Lung (tissue), 12 donors: ENCODE results near the gene C6orf132. TPM values are rescaled to one million over a fixed set of nuclear protein-coding genes. Genes with fewer than 3 reads are reported as not detected.

Source experiments
- ATAC-seq: fragments of 200-7000 bp; cut with Tn5 transposase; one replicate; pipeline ENCODE4 v1.9.1; 2020; ENCODE audit warnings: moderate number of reproducible peaks; ENCODE audit not compliant: insufficient read depth, low FRiP score
- DNase-seq, 3 donors: peaks; one replicate each; pipeline ENCODE4 v3.0.0-alpha.2; 2013 to 2017
- H3K27ac ChIP-seq, 2 donors: one replicate each; pipeline ENCODE4 v1.5.1; 2013; ENCODE audit warnings: mild to moderate bottlenecking in 2 of 2, moderate library complexity in 2 of 2, control low read depth in 1 of 2, inconsistent platforms in 1 of 2, low read depth in 1 of 2, low read length in 1 of 2
- H3K27me3 ChIP-seq, 3 donors: one replicate each; pipeline ENCODE4 v1.5.1; 2013; ENCODE audit warnings: low read length in 2 of 3; ENCODE audit not compliant: control insufficient read depth in 3 of 3, insufficient read depth in 3 of 3
- H3K36me3 ChIP-seq, 4 donors: one replicate each; pipeline ENCODE4 v1.5.1; 2013; ENCODE audit warnings: low read length in 4 of 4, mild to moderate bottlenecking in 1 of 4, moderate library complexity in 1 of 4; ENCODE audit not compliant: control insufficient read depth in 4 of 4, insufficient read depth in 4 of 4
- H3K4me1 ChIP-seq, 5 donors: one replicate each; pipeline ENCODE4 v1.5.1; 2013; ENCODE audit warnings: low read length in 5 of 5, mild to moderate bottlenecking in 2 of 5, moderate library complexity in 1 of 5; ENCODE audit not compliant: control insufficient read depth in 5 of 5, insufficient read depth in 5 of 5
- H3K4me3 ChIP-seq: one replicate; pipeline ENCODE4 v1.5.1; 2013; ENCODE audit warnings: mild to moderate bottlenecking, control low read depth, moderate library complexity
- H3K9ac ChIP-seq, 2 donors: one replicate each; pipeline ENCODE4 v1.5.1; 2013; ENCODE audit warnings: low read length in 2 of 2, control low read depth in 1 of 2; ENCODE audit not compliant: insufficient read depth in 1 of 2
- H3K9me3 ChIP-seq, 4 donors: one replicate each; pipeline ENCODE4 v1.5.1; 2013; ENCODE audit warnings: low read length in 3 of 4, mild to moderate bottlenecking in 1 of 4, moderate library complexity in 1 of 4; ENCODE audit not compliant: control insufficient read depth in 4 of 4, insufficient read depth in 3 of 4
- WGBS, 2 donors: extraction: QIAGEN DNeasy Blood & Tissue Kit; methylation state at CpG; one replicate each; pipeline ENCODE4 v1.1.7; 2013; 5-methylcytosine and 5-hydroxymethylcytosine counted together
- polyA plus RNA-seq, 2 donors: library from polyadenylated mRNA; stranded (reverse); fragments of 200-250 nt; gene quantifications; one replicate each; pipeline ENCODE4 v1.2.1, GENCODE V29; 2013
- total RNA-seq, 2 donors: library from RNA; depleted of rRNA in 1 of 2; stranded (reverse); fragments of >200 nt in 1 of 2; gene quantifications; one replicate each; pipeline ENCODE4 v1.2.1, GENCODE V29; 2014 to 2021
- TF ChIP-seq, protein P1 (sequence below): IDR thresholded peaks from 2 replicates; pipeline ENCODE4 v1.5.1; 2012; ENCODE audit warnings: mild to moderate bottlenecking; ENCODE audit errors: control extremely low read depth, extremely low read depth
- donor health status: control.
- donor health status: control.
- donor health status: Bipolar disorder and iron deficiency.
- donor health status: healthy.
- donor health status: DM: yes; HTN: yes; CAD: no.

The C6orf132 gene
- total and polyA plus RNA-seq, 4 donors = 5.9 to 33.1 (median 18.7) TPM

GRCh38 chr6:42084889-42085288 is 57.5 kb downstream of the C6orf132 start:
- Histone ChIP-seq H3K27ac (no peak overlapping the region), H3K4me3 (no peak overlapping the region), H3K4me1 (peaks cover 0 to 7% (median 5%) of the 10 kb centered on the region in 5 donors), H3K9ac (no peak overlapping the region), H3K9me3 (no peaks in the 10 kb centered on the region), H3K27me3 (no peaks in the 10 kb centered on the region), H3K36me3 (peaks cover 0 to 4% (median 3%) of the 10 kb centered on the region in 4 donors)
- TF ChIP-seq, protein P1, sequence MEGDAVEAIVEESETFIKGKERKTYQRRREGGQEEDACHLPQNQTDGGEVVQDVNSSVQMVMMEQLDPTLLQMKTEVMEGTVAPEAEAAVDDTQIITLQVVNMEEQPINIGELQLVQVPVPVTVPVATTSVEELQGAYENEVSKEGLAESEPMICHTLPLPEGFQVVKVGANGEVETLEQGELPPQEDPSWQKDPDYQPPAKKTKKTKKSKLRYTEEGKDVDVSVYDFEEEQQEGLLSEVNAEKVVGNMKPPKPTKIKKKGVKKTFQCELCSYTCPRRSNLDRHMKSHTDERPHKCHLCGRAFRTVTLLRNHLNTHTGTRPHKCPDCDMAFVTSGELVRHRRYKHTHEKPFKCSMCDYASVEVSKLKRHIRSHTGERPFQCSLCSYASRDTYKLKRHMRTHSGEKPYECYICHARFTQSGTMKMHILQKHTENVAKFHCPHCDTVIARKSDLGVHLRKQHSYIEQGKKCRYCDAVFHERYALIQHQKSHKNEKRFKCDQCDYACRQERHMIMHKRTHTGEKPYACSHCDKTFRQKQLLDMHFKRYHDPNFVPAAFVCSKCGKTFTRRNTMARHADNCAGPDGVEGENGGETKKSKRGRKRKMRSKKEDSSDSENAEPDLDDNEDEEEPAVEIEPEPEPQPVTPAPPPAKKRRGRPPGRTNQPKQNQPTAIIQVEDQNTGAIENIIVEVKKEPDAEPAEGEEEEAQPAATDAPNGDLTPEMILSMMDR = no peak
- ATAC-seq (no peak), DNase-seq (no peak)
- 82 to 89% methylated on average over 5 of the region's 5 CpGs for WGBS, 2 donors

GRCh38 chr6:42083530-42083929 is 58.9 kb downstream of the C6orf132 start:
- no peaks in the 10 kb centered on the region for H3K9me3 ChIP-seq
- no peak overlapping the region for H3K4me3 ChIP-seq
- TF ChIP-seq, protein P1 = no peak
- no peak overlapping the region for H3K27ac ChIP-seq
- no peak for ATAC-seq
- H3K9ac ChIP-seq = no peak overlapping the region
- 79 to 97% methylated on average over 5 of the region's 5 CpGs for WGBS, 2 donors
- DNase-seq = no peak
- peaks cover 0 to 9% (median 6%) of the 10 kb centered on the region in 4 donors for H3K36me3 ChIP-seq
- H3K4me1 ChIP-seq = peaks cover 0 to 7% (median 5%) of the 10 kb centered on the region in 5 donors
- no peaks in the 10 kb centered on the region for H3K27me3 ChIP-seq

DNA sequence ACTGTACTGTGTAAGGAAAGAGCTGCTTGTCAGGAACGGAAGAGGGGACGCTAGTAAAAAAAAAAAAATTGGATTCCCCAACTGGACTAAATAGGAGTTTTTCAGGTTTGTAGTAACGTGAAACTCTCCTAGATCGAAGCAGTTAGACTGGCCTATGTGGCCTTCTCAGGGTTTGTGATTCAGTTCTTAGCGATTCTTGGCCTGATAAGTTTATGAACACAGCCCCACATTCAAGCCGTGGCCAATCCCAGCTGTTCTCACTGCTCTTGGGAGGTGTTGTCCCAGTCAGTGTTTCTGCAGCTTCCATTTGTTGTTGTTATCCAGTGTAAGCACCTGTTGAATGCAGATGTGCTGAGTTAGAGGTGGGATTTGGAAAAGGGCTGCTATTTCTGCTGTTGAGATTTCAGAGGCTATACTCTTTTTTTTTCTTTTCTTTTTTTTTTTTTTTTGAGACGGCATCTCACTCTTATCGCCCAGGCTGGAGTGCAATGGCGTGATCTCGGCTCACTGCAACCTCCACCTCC is 62.4 kb downstream of the C6orf132 start:
- no peaks in the 10 kb centered on the region for H3K27me3 ChIP-seq
- no peaks in the 10 kb centered on the region for H3K9me3 ChIP-seq
- H3K4me1 ChIP-seq = no peaks in the 10 kb centered on the region
- no peak overlapping the region for H3K9ac ChIP-seq
- no peak overlapping the region for H3K27ac ChIP-seq
- 94 to 96% methylated on average over 10 of the region's 10 CpGs for WGBS, 2 donors
- H3K36me3 ChIP-seq = peaks cover 3 to 30% (median 14%) of the 10 kb centered on the region in 4 donors
- TF ChIP-seq, protein P1 = no peak
- no peak overlapping the region for H3K4me3 ChIP-seq
- no peak for ATAC-seq
- no peak for DNase-seq

DNA sequence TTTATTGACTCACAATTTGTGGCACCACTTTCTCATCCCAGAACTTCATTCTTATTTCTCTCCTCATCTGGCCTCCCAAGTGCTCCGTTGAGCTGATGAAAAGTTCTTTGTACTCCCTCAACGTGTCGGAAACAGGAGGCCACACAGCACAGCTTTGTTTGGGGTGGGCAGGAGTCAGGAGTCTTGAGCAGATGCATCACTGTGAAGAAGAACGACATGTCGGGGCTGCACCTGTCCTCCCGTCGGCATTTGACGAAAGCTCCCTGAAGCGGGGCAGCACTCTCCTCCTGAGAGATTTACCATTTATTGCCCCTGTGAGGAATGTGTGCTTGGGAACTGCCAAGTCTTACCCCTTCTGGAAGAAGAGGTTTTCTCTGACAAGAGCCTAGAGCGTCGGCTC is 64.0 kb downstream of the C6orf132 start:
- Histone ChIP-seq H3K27me3 (no peaks in the 10 kb centered on the region), H3K4me3 (no peak overlapping the region), H3K9me3 (no peaks in the 10 kb centered on the region), H3K9ac (no peak overlapping the region), H3K36me3 (peaks cover 3 to 31% (median 18%) of the 10 kb centered on the region in 4 donors), H3K27ac (no peak overlapping the region), H3K4me1 (no peaks in the 10 kb centered on the region)
- TF ChIP-seq, protein P1 = no peak
- ATAC-seq (no peak), DNase-seq (no peak)
- 92 to 94% methylated on average over 11 of the region's 11 CpGs for WGBS, 2 donors
